NCI-H146 (cell line): ENCODE measurements around the gene KAZN.

Experiments used
- DNase-seq: peaks from one replicate; lab custom pipeline; 2025; lab: John Stamatoyannopoulos, UW

KAZN gene

DNA sequence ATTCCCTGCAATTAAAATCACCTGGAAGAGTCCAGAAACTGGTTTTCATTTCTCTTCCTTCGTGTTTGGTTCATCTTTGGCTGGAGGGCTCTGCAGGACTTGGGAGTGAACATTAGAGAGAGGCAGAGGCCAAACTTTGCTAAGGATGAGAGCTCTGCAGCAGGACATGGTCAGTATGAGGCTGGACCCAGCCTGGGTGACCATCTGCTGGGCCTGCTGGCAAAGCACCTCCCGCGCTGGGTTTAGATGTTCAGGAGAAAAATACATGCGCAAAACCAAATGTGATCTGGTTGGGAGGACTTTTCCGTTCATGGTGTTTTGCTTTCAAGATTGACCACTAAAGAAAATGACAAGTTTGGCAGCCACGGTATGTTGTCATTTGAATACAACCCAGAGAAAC lies 15.9 kb downstream of the KAZN start:
- no peak for DNase-seq

DNA sequence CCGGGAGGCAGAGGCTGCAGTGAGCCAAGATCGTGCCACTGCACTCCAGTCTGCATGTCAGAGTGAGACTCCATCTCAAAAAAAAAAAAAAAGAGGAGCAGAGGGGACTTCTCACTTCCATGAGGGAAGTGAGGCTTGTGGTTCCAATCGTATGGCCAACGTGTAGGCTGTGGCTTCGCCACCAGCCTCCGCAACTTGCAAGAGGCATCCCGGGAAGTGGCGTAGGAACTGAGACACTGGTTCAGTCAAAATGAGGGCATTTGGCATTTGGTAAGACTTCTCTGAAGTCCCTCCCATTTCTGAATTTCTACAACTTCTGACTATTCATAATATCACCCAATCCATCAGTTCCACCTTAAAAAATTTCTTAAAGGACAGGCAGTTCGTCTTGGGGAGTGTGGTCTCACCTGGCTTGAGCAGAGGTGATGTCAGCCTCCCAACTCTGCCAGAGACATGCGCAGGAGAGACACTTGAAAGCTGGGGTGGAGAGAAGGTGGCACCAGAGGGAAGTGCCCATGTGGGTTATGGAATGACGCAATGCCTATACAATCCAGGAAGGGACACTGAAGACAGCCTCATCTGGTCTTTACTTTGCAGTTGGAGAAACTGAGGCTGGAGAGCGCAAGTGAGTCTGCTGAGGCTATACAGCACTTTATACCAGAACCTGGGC lies 17.2 kb downstream of the KAZN start:
- DNase-seq, result no peak

GRCh38 chr1:14616632-14617396 lies 18.3 kb downstream of the KAZN start:
- no peak for DNase-seq

DNA sequence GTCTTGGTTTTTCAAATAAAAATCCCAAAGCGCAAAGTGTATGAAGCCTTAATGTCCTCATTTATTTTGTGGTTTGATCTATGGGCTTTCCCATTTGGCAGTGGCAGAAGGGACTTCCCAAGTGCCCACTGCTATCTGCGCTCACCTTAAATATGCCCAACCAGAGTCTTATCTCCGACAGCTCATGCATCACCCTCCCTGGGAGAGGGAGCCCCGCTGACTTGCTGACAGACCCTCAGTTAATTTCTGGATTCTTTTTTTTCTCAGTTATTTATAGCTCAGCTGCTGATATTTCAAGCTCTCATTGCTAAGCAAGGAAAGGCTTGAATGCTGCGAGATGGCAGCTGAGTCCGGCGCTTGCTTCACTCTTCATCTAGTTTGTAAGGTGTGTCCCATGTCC lies 19.3 kb downstream of the KAZN start:
- DNase-seq, result no peak

- no peak for DNase-seq
Measured at GRCh38 chr1:14620941-14621340, 22.5 kb downstream of the KAZN start.

GRCh38 chr1:14623090-14623489 lies 24.6 kb downstream of the KAZN start:
- no peak for DNase-seq

DNA sequence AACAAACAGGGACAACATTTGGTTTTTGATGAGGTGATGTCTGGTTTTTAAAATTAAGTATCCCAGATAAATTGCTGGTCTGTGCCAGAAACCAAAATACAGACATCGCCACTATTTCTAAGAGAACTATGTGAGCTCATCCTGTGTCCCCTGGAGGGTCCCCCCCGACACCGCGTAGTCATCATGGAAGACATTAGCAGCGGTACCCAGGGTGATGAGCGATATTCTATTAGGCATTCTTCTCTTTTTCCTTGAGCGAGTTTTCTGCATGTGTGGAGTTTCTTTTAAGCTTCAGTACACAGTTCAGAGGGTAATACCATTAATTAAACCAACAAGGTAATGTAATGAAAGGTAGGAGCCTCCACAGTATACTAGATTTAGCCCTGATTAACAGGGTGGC lies 26.5 kb downstream of the KAZN start:
- DNase-seq, result no peak

- DNase-seq, result no peak
Measured at GRCh38 chr1:14625572-14625971, 27.1 kb downstream of the KAZN start.

- peak; percentile 11 for DNase-seq
Measured at GRCh38 chr1:14625996-14626395, 27.5 kb downstream of the KAZN start.

DNA sequence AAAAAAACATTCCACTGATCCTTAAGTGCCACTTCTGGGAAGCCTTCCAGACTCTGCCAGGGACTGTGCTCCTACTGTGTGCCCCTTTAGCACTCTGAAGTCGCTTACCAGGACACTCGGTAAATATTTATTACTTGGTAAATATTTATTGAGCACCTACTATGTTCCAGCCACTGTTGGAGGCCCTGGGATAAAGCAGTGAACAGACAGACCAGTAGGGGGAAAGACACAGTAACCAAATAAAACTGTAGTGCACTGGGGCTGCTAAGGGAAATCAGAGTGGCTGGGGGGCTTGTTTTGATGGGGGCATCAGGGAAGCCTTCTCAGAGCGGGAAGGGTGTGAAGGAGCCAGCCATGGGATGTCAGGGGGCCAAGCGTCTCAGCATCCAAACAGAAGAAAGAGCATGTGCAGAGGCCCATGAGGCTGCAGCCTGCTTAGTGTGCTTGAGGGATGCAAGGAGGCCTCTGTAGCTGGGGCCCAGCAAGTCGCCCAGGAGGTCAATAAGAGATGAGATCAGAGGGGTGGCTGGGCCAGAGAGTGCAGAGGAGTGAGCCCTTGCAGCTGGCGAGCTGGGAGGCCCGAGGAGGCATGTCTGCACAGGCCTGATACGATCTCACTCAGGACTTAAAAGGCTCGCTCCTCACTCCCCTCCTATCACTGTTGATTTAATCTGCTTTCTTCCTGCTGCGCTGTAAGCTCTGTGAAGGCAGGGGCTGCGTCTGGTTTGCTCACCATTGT lies 28.6 kb downstream of the KAZN start:
- DNase-seq, result peak; percentile 29

DNA sequence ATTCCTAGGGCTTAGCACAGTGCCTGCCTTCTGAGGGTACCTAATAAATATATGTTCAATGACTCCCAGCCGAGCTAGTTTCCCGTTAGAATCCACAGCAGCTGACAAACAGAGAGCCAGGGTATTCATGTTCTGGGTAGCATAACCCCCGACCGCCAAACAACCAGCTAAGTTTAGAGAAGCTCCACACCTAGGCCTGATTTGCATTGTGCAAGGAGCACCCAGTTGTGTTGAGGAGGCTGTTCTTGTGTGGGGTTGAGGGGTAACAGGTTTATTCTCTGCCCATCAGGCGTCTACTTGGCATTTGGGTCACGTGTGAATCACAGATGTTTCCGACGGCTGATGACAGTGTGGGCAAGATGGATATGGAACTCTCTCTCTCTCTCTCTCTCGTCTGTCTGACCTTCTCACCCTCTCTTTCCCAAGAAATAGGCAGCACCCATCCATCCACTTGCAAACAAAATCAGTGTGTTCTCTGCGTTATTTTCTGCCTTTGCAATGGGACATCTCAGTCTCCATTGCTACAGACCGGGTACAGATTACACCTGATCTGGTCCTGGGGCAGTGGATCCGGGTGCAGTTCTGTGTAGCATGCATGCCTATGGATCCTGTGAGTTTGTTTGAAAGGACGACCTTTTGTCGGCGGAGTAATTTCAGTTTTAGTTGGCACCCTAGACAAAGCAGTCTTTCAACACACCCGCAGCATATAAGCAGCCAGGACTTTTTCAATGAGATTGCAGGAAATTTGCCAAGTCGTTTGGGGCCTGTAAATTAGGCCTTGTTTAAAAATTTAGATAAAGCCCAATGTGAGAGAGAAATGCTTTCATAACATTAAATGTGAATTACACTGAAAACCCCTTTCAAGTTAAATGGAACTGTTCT lies 29.4 kb downstream of the KAZN start:
- DNase-seq, result no peak

- no peak for DNase-seq
Measured at GRCh38 chr1:14629363-14630014, 31.0 kb downstream of the KAZN start.

GRCh38 chr1:14630986-14631385 lies 32.5 kb downstream of the KAZN start:
- DNase-seq, result no peak

GRCh38 chr1:14631421-14631820 lies 32.9 kb downstream of the KAZN start:
- no peak for DNase-seq

DNA sequence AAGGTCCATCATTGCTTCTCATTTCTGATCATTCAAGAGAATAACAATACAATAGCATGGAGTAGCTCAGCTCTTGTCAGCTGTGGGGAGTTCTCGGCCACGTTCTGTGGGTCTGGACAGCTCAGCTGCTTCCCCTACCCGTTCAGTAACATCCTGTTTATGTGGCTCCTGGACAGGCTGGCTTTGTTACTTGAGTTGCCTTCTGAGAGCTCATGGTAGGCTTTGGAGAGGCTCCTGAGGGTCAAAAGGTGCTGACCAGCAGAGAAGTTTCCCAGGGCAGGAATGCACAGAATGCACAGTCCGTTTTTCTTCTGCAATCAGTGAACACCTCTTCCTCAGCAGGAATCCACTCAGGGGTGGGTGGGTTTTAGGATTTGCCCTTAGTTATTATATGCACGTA lies 36.0 kb downstream of the KAZN start:
- DNase-seq, result peak; percentile 11

DNA sequence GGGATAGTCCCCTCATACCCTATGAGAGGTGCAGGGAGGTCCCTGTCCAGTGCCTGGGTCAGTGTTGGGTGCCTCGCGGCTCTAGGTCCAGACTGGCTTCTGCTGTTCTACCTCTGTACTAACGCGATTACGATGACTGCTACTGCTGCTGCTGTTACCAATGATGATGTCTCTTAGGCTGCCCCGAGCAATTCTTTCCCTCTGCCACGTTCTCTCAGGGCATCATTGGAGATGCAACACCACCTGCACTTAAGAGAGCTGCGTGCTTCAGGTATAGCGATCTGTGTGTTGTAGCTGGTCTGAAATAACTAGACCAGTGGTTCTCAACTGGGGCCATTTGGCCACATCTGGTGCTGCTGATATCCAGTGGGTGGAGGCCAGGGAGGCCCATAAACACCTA lies 36.9 kb downstream of the KAZN start:
- no peak for DNase-seq

DNA sequence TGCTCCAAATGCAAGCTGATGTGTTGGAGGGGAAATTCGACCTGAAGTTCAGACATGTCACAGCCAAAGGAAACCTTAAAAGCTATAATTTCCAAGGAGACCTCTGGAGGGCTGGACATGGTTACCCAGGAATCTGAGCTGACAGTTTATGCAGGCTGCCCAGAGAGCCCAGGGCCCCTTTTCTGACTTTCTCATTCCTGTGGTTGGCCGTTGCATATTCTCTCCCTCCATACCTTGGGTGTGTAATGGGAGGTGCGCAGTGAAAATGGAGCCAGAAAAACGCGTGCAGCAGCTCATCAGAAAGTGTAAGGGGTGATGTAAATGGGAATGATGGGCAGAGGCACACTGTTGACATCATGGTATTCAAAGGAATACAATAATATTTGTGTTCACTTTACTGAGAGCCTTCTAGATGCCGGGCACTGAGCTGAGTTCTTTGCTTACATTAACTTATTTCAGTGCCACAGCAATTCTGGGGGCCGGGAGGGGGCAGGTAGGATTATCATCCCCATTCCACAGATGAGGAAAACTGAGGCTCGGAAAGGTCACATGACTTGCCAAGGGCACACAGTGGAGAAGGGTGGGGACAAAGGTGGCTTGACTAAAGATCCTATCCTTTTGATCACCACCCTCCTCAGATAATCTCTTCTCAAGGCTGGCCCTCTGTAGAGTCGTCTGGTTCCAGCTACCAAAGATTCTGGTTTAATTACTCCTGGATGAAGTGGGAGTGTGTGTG lies 38.6 kb downstream of the KAZN start:
- DNase-seq, result no peak

- DNase-seq, result peak; percentile 66
Measured at GRCh38 chr1:14639291-14640050, 41.0 kb downstream of the KAZN start.

DNA sequence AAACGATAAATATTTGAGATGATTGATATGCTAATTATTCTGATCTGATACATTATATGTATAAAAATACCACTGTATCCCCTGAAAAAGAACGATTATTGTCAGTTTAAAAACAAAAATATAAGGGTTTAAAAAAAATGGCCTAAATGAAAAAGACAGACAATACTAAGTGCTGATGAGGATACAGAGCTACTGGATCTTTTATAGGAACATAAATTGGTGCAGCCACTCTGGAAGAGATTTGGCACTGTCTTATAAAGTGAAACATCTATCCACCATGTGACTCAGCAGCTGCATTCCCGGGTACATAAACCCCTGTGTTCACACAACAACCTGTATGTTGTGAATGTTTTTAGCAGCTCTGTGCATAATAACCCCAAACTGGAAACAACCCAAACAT lies 44.2 kb downstream of the KAZN start:
- no peak for DNase-seq

GRCh38 chr1:14646973-14647372 lies 48.5 kb downstream of the KAZN start:
- no peak for DNase-seq
